LHCN-M2 (cell line): ENCODE data around the gene GIT1. TPM values are rescaled to one million over a fixed set of nuclear protein-coding genes. Genes with fewer than 3 reads are reported as not detected.
A peak's percentile ranks its signal among the peaks of the same experiment; 100 is the strongest.

Experiments
- DNase-seq: peaks from one replicate; pipeline ENCODE4 v3.0.0-alpha.2; 2012; ENCODE audit warnings: low read depth
- total RNA-seq: library from RNA; depleted of rRNA; stranded (reverse); fragments of >200 nt; gene quantifications from 2 replicates; pipeline ENCODE4 v1.2.3, GENCODE V29; 2014

GIT1 gene
- total RNA-seq, 1 experiment from 2014 or later: 36.0 TPM

- no peak for DNase-seq
Observed at GRCh38 chr17:29594519-29595090, 5.2 kb upstream of the GIT1 start.

GRCh38 chr17:29593591-29594518, 4.4 kb upstream of the GIT1 start:
- DNase-seq: peak; percentile 18

GRCh38 chr17:29592850-29593551, 3.6 kb upstream of the GIT1 start, which contains the start of gene ANKRD13B:
TSS of gene ANKRD13B (plus strand) at chr17:29593132. CDS start at chr17:29593622, 490 bp downstream.
- peak; percentile 26 for DNase-seq

- DNase-seq: peak; percentile 79
Observed at GRCh38 chr17:29591737-29592608, 2.5 kb upstream of the GIT1 start.

- no peak for DNase-seq
Observed at GRCh38 chr17:29591146-29591736, 1.8 kb upstream of the GIT1 start.

GRCh38 chr17:29590411-29591145, 1.1 kb upstream of the GIT1 start:
- DNase-seq: peak; percentile 75

- DNase-seq: peak; percentile 50
Observed at GRCh38 chr17:29588562-29589411, 661 bp downstream of the GIT1 start.

- no peak for DNase-seq
Observed at GRCh38 chr17:29588017-29588561, 1.4 kb downstream of the GIT1 start.

GRCh38 chr17:29587591-29587990, 1.9 kb downstream of the GIT1 start:
- DNase-seq: no peak

- DNase-seq: no peak
Observed at GRCh38 chr17:29586676-29587469, 2.6 kb downstream of the GIT1 start.

- DNase-seq: no peak
Observed at GRCh38 chr17:29585080-29585751, 4.2 kb downstream of the GIT1 start.

GRCh38 chr17:29584452-29585079, 4.9 kb downstream of the GIT1 start:
- no peak for DNase-seq

- no peak for DNase-seq
Observed at GRCh38 chr17:29583324-29584248, 5.9 kb downstream of the GIT1 start.

GRCh38 chr17:29582772-29583171, 6.7 kb downstream of the GIT1 start:
- DNase-seq: no peak

GRCh38 chr17:29582254-29582765, 7.1 kb downstream of the GIT1 start:
- DNase-seq: no peak
